PC-9 (cell line): Measurements from ENCODE around the gene TRIM36. TPM values are rescaled to one million over a fixed set of nuclear protein-coding genes. Genes with fewer than 3 reads are reported as not detected.

ENCODE experiments used
- BruUV-seq: library from RNA; stranded (reverse); fragments of 400-500 nt; replicated peaks from 2 replicates; lab custom pipeline; 2021; lab: Mats Ljungman, UMichigan
- CTCF ChIA-PET: fragments of 300-600 bp; sonication (Branson Sonifier 250); formaldehyde crosslinking; loops from one replicate; lab custom pipeline; 2022; ENCODE audit warnings: antibody characterized with exemption; lab: Charles Lee
- POLR2A ChIA-PET: fragments of 300-600 bp; sonication (Branson Sonifier 250); formaldehyde crosslinking; loops from one replicate; lab custom pipeline; 2022; ENCODE audit warnings: antibody characterized with exemption; ENCODE audit not compliant: unreplicated experiment; lab: Charles Lee
- DNase-seq, 2 experiments: peaks; one replicate each; pipeline versions ENCODE4 v3.0.0 to v3.0.0-alpha.2; 2015 to 2022; ENCODE audit warnings: mixed read lengths in 1 of 2
- H2AFZ ChIP-seq: fragments of 200-600 bp; sonication (generic); 2 replicates; pipeline ENCODE4 v1.8.1; 2017; ENCODE audit warnings: antibody characterized with exemption
- H3F3A ChIP-seq: fragments of 200-600 bp; sonication (generic); 2 replicates; pipeline ENCODE4 v1.8.1; 2017; ENCODE audit warnings: antibody characterized with exemption, mild to moderate bottlenecking, low read depth; ENCODE audit not compliant: insufficient read depth
- H3K27ac ChIP-seq: fragments of 200-600 bp; sonication (generic); 2 replicates; pipeline ENCODE4 v1.6.1; 2016; ENCODE audit warnings: mixed run types
- H3K27me3 ChIP-seq: fragments of 200-600 bp; sonication (generic); 2 replicates; pipeline ENCODE4 v1.6.1; 2016; ENCODE audit warnings: low read depth, mixed run types; ENCODE audit not compliant: insufficient read depth
- H3K36me3 ChIP-seq: fragments of 200-600 bp; sonication (generic); 2 replicates; pipeline ENCODE4 v1.6.1; 2016; ENCODE audit warnings: low read depth, mixed run types
- H3K4me1 ChIP-seq: fragments of 200-600 bp; sonication (generic); replicated peaks from 2 replicates; pipeline ENCODE4 v1.6.1; 2016; ENCODE audit warnings: mixed run types; ENCODE audit not compliant: insufficient read depth
- H3K4me2 ChIP-seq: fragments of 200-600 bp; sonication (generic); 2 replicates; pipeline ENCODE4 v1.6.1; 2017; ENCODE audit warnings: mixed run types
- H3K4me3 ChIP-seq: fragments of 200-600 bp; sonication (generic); 2 replicates; pipeline ENCODE4 v1.6.1; 2016; ENCODE audit warnings: mixed run types
- H3K79me2 ChIP-seq: fragments of 200-600 bp; sonication (generic); 2 replicates; pipeline ENCODE4 v1.6.1; 2017; ENCODE audit warnings: low read depth, mixed run types
- H3K9me2 ChIP-seq: fragments of 200-600 bp; sonication (generic); 2 replicates; pipeline ENCODE4 v1.8.1; 2017; ENCODE audit warnings: mild to moderate bottlenecking; ENCODE audit not compliant: insufficient read depth
- H3K9me3 ChIP-seq: fragments of 200-600 bp; sonication (generic); 2 replicates; pipeline ENCODE4 v1.8.1; 2016; ENCODE audit warnings: low read depth; ENCODE audit not compliant: insufficient read depth
- H4K20me1 ChIP-seq: fragments of 200-600 bp; sonication (generic); 2 replicates; pipeline ENCODE4 v1.8.1; 2017; ENCODE audit not compliant: insufficient read depth
- EZH2 ChIP-seq: fragments of 200-600 bp; sonication (generic); IDR thresholded peaks from 2 replicates; pipeline ENCODE4 v1.8.0; 2017; ENCODE audit warnings: antibody characterized with exemption, low read depth
- intact Hi-C: fragments of 100-400 bp; cut with micrococcal nuclease; formaldehyde crosslinking; loops from one replicate; pipeline ENCODE4 v1.10.0; 2022; ENCODE audit not compliant: unreplicated experiment
- total RNA-seq: library from RNA; stranded (reverse); gene quantifications from 2 replicates; pipeline ENCODE4 v1.2.3, GENCODE V29; 2021
- TF ChIP-seq, protein P1 (sequence below): fragments of 200-600 bp; sonication (generic); conservative IDR thresholded peaks from 2 replicates; pipeline ENCODE4 v1.6.1; 2017; ENCODE audit warnings: mixed run types, antibody characterized with exemption, mild to moderate bottlenecking, moderate library complexity

The TRIM36 gene
- total RNA-seq, 1 experiment from 2014 or later, result 0.22 TPM

DNA sequence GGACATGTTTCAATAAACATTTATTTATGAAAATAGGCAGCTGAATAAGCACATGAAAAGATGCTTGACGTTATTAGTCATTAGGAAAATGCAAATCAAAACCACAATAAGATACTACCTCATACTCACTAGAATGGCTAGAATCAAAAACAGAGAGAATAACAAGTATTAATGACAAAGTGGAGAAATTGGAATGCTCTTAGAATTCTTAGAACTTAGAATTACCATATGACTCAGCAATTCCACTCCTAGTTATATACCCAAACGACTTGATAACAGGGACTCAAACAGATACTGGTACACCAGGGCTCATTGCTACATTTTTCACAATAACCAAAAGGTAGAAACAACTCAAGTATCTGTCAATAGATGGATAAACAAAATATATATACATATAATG is 15.1 kb upstream of the TRIM36 start:
- H3K4me3 ChIP-seq, result no peak overlapping the region
- ChIA-PET CTCF (no interaction called here), POLR2A (no interaction called here)
- H3K36me3 ChIP-seq, result no peaks in the 10 kb centered on the region
- 0 out of 2 replicates have a peak, but pooled peaks cover 10% of the 10 kb centered on the region for H3K9me2 ChIP-seq
- H2AFZ ChIP-seq, result no peak overlapping the region
- intact Hi-C loops, result no loop called here
- H3K4me2 ChIP-seq, result no peak overlapping the region
- H4K20me1 ChIP-seq, result no peaks in the 10 kb centered on the region
- no peak overlapping the region for H3K27ac ChIP-seq
- H3K79me2 ChIP-seq, result no peaks in the 10 kb centered on the region
- no peak for DNase-seq
- TF ChIP-seq, protein P1, sequence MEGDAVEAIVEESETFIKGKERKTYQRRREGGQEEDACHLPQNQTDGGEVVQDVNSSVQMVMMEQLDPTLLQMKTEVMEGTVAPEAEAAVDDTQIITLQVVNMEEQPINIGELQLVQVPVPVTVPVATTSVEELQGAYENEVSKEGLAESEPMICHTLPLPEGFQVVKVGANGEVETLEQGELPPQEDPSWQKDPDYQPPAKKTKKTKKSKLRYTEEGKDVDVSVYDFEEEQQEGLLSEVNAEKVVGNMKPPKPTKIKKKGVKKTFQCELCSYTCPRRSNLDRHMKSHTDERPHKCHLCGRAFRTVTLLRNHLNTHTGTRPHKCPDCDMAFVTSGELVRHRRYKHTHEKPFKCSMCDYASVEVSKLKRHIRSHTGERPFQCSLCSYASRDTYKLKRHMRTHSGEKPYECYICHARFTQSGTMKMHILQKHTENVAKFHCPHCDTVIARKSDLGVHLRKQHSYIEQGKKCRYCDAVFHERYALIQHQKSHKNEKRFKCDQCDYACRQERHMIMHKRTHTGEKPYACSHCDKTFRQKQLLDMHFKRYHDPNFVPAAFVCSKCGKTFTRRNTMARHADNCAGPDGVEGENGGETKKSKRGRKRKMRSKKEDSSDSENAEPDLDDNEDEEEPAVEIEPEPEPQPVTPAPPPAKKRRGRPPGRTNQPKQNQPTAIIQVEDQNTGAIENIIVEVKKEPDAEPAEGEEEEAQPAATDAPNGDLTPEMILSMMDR, result no peak
- no peak for TF ChIP-seq EZH2
- H3K27me3 ChIP-seq, result no peaks in the 10 kb centered on the region
- no peaks in the 10 kb centered on the region for H3K9me3 ChIP-seq
- no TSS peak for BruUV-seq
- no peaks in the 10 kb centered on the region for H3K4me1 ChIP-seq
- no peaks in the 10 kb centered on the region for H3F3A ChIP-seq

DNA sequence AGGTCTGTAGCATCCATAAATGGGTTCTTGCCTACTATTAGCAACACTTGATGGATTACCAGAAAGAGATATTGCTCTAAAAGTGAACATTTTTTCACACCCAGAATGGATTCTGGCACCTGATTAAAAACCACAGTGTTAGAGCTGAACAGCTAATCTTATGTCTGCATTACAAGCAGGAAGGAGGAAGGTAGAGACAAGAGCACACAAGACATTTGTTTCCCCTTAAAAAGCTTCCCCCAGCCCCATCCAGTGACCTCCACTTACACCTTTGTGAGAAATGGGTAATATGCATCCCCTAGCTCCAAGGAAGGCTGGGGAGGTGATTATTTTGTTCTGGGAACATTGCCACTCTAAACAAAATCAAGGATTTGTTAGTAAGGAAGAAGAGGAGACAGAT is 12.0 kb upstream of the TRIM36 start:
- ChIA-PET CTCF (no interaction called here), POLR2A (no interaction called here)
- Histone ChIP-seq H3K79me2 (no peaks in the 10 kb centered on the region), H3K4me3 (no peak overlapping the region), H3F3A (no peaks in the 10 kb centered on the region), H3K9me3 (no peaks in the 10 kb centered on the region), H3K4me2 (no peak overlapping the region), H3K4me1 (no peaks in the 10 kb centered on the region), H2AFZ (no peak overlapping the region), H3K27ac (no peak overlapping the region), H4K20me1 (no peaks in the 10 kb centered on the region), H3K9me2 (0 out of 2 replicates have a peak, but pooled peaks cover 10% of the 10 kb centered on the region), H3K36me3 (no peaks in the 10 kb centered on the region), H3K27me3 (no peaks in the 10 kb centered on the region)
- DNase-seq, result no peak
- intact Hi-C loops, result no loop called here
- no TSS peak for BruUV-seq
- no peak for TF ChIP-seq EZH2
- TF ChIP-seq, protein P1, result no peak

DNA sequence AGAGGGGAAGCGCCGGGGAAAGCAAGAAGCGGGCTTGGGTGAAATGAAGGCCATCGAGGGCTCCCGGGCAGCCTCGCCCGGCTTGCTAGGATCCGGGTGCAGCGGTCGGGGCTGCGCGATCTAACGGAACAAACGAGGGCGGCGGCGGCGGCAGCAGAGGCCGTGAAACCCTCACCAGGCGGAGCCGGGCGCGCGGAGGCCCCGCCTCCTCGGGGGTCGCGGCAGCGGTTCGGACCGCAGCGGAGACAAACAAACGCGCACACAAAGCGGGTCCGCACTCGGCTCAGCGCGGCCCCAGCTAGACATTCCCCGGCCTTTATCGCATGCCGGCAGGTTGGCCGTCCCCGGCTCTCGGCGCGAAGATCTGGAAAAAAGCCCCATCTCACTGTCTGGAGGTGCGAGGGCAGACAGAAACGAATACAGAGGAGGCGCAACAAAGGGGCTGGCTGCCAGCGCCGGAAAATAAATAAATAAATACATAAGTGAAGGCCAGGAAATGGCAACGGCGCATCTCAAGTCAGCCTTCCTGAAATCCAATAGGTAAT is 10.5 kb upstream of the TRIM36 start:
- no peaks in the 10 kb centered on the region for H4K20me1 ChIP-seq
- CTCF ChIA-PET, result no interaction called here
- H3K9me3 ChIP-seq, result no peaks in the 10 kb centered on the region
- no peak overlapping the region for H3K27ac ChIP-seq
- no TSS peak for BruUV-seq
- no peak overlapping the region for H3K4me2 ChIP-seq
- H2AFZ ChIP-seq, result no peak overlapping the region
- H3K79me2 ChIP-seq, result no peaks in the 10 kb centered on the region
- no peaks in the 10 kb centered on the region for H3K4me1 ChIP-seq
- no peaks in the 10 kb centered on the region for H3F3A ChIP-seq
- H3K36me3 ChIP-seq, result no peaks in the 10 kb centered on the region
- no peak for DNase-seq
- 0 out of 2 replicates have a peak, but pooled peaks cover 10% of the 10 kb centered on the region for H3K9me2 ChIP-seq
- H3K4me3 ChIP-seq, result no peak overlapping the region
- POLR2A ChIA-PET, result no interaction called here
- TF ChIP-seq, protein P1, result no peak
- TF ChIP-seq EZH2, result no peak
- no peaks in the 10 kb centered on the region for H3K27me3 ChIP-seq
- intact Hi-C loops, result no loop called here
